ENCODE data around the gene GJA3.

DNA sequence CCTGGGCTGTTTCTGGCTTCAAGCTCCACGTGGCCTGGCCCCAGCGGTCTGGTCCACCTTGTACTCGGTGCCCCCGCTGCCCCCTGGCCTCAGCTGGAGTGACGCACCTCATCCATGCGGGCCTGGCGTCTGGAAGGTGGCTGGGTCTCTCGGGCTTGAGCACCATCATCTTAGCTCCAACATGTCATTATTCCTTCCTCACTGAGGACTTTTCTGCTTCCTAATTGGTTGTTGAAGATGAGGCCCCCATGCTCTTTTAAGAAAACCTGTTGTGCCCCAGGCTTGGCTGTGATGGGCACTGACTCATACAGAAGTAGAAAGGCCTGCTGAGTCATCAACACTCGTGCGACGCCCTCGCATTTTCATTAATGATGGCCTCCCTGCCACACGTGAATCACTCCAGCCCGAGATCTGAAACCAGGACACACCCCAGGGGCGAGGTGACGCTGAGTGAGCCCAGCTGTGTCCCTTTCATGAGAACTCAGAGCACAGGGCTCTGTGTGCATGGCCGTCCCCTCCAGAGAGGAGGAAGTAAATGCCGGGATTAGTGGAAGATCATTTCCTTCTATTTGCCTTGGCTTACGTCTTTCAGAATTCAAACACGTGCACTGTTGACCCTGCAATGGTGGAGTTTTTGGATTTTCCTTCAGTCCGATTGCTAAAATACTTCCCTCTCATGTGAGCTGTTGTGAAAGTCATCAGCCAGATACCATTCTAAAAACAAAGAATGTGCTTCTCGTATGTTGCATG lies 14.0 kb upstream of the GJA3 start:
- TF ChIP-seq CTCF (IDR thresholded peaks at IDR 0.05), result no peak
- TF ChIP-seq ZFX (IDR thresholded peaks at IDR 0.05; ENCODE audit: borderline replicate concordance), result no peak
